ENCODE results near the gene COL23A1.

The COL23A1 gene

DNA sequence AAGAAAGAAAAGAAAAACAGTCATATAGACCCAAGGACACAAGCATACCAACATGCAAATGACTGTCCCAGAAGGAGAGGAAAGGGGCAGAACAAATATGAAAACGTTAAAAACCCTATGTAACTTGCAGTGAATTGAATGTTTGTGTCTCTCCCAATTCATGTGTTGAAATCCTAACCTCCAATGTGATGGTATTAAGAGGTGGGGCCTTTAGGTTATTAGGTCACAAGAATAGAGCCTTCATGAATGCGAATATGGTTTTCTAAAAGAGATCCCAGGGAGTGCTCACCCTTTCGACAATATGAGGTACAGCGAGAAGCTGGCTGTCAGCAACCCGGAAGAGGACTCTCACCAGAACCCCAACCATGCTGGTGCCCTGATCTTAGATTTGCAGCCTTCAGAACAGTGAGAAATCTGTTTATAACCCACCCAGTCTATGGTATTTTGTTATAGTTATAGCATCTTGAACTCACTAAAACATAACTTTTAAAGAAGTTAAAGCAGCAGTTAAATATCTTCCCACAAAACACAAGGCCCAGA, 371.9 kb downstream of the COL23A1 start:
- no peak overlapping the region for H3K4me3 ChIP-seq (ENCODE audit: low read length)
- no peak for DNase-seq (ENCODE audit: low read depth)
- TF ChIP-seq, protein P1, sequence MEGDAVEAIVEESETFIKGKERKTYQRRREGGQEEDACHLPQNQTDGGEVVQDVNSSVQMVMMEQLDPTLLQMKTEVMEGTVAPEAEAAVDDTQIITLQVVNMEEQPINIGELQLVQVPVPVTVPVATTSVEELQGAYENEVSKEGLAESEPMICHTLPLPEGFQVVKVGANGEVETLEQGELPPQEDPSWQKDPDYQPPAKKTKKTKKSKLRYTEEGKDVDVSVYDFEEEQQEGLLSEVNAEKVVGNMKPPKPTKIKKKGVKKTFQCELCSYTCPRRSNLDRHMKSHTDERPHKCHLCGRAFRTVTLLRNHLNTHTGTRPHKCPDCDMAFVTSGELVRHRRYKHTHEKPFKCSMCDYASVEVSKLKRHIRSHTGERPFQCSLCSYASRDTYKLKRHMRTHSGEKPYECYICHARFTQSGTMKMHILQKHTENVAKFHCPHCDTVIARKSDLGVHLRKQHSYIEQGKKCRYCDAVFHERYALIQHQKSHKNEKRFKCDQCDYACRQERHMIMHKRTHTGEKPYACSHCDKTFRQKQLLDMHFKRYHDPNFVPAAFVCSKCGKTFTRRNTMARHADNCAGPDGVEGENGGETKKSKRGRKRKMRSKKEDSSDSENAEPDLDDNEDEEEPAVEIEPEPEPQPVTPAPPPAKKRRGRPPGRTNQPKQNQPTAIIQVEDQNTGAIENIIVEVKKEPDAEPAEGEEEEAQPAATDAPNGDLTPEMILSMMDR (conservative IDR thresholded peaks at IDR 0.05; ENCODE audit: low read depth, low read length), result no peak

DNA sequence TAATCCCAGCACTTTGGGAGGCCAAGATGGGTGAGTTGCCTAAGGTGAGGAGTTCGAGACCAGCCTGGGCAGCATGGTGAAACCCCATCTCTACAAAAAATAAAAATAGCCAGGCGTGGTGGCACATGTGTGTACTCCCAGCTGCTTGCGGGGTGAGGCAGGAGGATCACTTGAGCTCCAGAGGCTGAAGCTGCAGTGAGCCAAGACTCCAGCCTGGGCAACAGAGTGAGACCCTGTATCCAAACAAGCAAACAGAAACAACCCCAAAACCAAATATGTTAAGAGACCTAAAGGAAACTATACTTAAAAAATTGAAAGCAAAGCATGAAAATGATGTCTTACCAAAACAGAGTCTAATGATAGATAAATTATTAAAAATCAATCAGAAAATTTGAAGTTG, 373.4 kb downstream of the COL23A1 start:
- DNase-seq (ENCODE audit: low read depth), result no peak
- no peak overlapping the region for H3K4me3 ChIP-seq (ENCODE audit: low read length)
- TF ChIP-seq, protein P1 (conservative IDR thresholded peaks at IDR 0.05; ENCODE audit: low read depth, low read length), result no peak

DNA sequence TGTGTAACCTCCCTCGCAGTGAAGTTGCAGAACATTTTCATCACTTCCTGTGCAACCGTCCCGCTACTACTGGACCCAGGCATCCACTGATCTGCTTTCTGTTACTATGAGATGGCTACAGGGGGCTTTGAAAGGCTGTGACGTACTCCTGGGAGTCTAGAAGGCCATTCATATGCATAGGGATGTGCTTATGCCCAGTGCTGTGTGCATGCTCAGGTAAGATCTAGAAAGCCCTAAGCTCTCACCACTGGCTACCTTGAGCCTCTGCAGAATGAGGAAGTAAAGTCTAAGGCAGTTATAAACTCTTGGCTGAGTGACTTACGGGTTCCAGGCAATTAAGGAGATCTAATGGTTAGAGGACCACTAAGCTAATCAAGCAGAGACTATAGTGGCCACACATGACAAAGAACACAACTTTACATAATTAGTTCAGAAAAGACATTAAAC, 374.1 kb downstream of the COL23A1 start:
- no peak for DNase-seq (ENCODE audit: low read depth)
- TF ChIP-seq, protein P1 (conservative IDR thresholded peaks at IDR 0.05; ENCODE audit: low read depth, low read length), result no peak
- H3K4me3 ChIP-seq (ENCODE audit: low read length), result no peak overlapping the region

DNA sequence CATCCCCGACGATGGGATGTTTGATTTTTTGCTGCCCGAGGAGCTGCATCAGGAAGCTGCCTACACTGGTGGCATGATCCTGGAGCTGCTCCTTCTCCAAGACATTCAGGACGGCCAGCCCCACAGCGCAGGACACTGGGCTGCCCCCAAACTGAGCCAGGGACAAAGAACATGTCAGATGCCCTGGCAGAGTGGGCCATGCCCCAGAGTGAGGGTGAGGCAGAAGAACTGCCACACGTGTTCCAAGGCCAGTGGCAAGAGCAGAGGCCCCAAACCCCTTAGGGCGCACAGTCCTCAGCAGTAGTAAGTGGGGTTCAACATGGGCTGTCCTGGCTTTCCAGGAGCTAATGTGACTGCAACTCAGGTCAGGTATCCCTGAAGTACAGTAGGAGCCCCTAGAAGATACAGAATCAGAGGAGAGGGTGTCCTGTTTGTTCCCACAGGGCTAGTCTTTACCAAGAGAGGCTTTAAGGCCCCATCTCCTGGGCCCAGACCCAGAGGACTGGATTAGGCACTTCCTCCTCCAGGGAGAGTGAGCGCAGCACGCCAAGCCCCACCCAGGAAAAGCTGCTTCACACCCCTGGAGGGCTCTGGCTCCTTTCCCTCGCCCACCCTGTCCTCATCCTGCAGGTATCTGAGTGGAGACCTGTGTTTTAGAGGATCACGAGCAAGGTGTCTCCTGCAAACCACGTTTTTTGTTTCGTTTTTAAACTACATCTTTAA, 374.8 kb downstream of the COL23A1 start:
- DNase-seq (ENCODE audit: low read depth), result no peak
- TF ChIP-seq, protein P1 (conservative IDR thresholded peaks at IDR 0.05; ENCODE audit: low read depth, low read length), result no peak
- no peak overlapping the region for H3K4me3 ChIP-seq (ENCODE audit: low read length)

DNA sequence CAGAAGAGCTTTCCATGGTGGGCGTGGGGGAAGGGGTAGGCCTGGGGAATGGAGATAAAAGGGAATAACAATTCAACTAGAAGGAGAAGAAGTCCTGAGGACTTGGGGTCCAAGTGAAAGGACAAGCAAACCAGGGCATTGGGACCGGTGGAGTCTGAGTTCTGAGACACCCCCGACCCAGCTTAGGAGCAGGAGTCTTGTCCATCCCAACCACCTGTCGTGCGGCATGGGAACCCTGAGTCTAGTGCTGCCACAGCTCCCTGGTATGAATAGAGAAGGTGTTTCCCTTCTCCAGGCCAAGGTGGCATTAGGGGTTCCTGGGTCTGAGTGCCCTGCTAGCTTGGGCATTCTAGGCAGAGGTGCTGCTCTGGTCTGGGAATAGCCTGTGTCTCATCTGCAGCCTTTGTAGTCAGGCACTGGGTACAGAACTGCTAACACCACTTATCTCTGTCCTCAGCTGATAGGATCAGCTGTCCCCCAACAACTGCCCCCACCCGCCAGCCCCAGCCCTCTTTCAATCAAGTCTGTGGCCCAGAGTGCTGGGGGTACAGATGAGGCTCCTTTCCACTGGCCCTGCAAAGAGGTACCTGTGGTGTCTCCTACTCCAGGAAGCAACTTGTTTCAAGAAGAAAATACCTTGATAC, 375.9 kb downstream of the COL23A1 start:
- H3K4me3 ChIP-seq (ENCODE audit: low read length), result no peak overlapping the region
- no peak for DNase-seq (ENCODE audit: low read depth)
- TF ChIP-seq, protein P1 (conservative IDR thresholded peaks at IDR 0.05; ENCODE audit: low read depth, low read length), result no peak

DNA sequence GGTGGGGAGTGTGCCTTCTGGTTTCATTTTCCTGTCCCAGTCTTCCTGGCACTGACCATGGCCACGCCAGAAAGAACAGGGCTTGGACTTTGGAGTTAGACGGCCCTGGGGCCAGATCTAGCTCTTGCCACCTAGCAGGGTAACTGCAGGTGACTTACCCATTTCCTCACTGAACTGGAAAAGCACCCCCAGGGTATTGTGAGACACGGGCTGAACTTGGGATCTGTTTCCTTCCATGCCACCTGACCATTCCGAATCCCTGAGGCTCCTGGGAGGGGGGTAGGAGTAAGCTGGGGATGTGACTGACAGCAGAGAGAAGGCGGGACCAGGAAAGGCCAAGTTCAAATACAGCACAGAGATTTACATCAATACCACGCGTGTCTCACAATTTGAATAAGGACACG, 376.4 kb downstream of the COL23A1 start:
- DNase-seq (ENCODE audit: low read depth), result no peak
- TF ChIP-seq, protein P1 (conservative IDR thresholded peaks at IDR 0.05; ENCODE audit: low read depth, low read length), result no peak
- H3K4me3 ChIP-seq (ENCODE audit: low read length), result no peak overlapping the region
